Measurements from ENCODE around the gene CFLAR.

Gene CFLAR

DNA sequence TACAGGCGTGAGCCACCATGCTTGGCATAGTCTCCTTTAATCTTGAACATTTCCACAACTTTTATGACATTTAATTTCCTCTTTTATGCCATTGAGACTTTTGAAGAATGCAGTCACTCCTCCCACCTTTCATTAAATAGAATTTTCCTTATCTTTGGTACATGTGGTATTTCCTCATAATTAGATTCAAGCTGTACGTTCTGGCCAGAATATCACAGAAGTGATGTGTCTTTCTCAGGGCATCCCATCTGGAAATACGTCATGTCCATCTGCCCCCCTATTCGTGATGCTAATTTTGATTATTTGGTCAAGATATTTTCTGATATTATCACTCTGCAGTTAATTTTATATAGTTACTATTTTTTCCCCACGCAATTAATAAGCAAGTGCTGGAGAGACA, 83.9 kb downstream of the CFLAR start:
- no peak for DNase-seq
- in situ Hi-C loops (cut with MboI; ENCODE audit: low pct_unique_long_range_greater_than_20kb, low sequenced_read_pairs) = no loop called here

DNA sequence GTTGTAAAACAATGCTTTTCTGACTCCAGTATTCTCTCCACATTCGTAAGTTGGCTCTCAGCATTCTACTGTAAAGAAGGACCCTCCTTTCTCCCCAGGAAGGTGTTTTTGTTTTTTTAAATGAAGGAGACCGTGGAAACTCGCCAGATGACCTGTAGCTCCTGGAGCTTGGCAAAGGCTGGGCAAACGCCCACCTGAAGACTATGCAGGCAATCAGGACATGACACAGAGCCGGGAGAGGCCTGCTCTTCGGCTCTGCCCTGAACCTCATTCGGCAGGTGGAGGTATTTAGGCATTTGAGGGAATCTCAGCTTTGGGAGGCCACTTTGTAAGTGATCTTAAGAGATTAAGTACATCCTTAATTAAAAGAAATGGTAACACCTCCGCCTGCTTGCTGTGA, 84.4 kb downstream of the CFLAR start:
- in situ Hi-C loops (cut with MboI; ENCODE audit: low pct_unique_long_range_greater_than_20kb, low sequenced_read_pairs) = no loop called here
- DNase-seq = no peak

DNA sequence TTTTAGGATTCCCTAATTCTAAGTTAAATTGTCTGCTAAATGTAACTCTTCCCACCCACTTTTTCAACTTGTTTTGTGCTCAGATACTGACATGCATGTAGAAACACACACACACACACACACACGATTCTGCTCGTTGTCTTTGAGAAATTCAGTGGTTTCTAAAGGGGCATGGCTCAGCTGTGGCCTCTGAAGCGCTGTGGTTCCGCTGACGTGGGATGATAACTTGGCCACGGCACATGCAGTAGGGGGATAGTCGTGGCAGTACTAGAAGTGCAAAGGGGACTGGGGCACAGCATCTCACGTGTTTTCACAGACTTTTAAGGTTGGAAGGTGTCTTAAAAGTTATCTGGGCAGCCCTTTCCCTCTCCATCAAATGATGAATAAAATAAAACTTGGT, 85.4 kb downstream of the CFLAR start:
- DNase-seq = no peak
- in situ Hi-C loops (cut with MboI; ENCODE audit: low pct_unique_long_range_greater_than_20kb, low sequenced_read_pairs) = no loop called here

DNA sequence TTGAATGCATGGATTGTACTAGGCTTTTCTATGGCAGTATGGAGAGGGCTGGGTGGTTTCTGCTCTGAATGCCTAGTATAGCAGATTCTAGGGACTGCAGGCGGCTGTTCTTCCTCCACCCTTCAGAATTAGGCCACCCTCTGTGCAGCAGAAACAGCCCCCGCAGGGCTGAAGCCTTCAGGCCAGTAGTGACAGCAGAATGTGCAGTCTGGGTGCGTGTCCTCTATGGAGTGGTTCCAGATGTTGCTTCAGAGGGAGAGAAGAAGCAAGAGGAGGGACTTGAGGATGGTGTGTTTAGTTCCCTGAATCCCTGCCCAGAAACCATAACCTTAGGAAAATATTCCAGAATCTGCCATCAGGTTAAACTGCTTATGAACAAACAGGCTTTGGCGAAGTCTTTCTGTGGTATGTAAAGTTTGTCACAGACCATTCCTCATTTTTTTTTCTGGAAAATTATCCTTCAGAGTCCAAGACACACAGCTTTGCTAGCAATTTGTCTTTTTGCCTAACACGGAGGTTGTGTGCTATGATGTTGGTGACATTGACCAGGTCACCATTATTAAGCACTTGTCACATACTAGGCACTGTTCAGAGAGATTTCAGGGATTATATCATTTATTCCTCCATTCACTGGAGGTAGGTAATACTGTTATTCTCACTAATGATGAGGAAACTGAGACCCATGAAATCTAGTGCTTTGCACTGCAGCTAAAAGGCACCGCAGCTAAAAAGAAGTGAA, 88.1 kb downstream of the CFLAR start:
- DNase-seq = no peak
- in situ Hi-C loops (cut with MboI; ENCODE audit: low pct_unique_long_range_greater_than_20kb, low sequenced_read_pairs) = no loop called here

DNA sequence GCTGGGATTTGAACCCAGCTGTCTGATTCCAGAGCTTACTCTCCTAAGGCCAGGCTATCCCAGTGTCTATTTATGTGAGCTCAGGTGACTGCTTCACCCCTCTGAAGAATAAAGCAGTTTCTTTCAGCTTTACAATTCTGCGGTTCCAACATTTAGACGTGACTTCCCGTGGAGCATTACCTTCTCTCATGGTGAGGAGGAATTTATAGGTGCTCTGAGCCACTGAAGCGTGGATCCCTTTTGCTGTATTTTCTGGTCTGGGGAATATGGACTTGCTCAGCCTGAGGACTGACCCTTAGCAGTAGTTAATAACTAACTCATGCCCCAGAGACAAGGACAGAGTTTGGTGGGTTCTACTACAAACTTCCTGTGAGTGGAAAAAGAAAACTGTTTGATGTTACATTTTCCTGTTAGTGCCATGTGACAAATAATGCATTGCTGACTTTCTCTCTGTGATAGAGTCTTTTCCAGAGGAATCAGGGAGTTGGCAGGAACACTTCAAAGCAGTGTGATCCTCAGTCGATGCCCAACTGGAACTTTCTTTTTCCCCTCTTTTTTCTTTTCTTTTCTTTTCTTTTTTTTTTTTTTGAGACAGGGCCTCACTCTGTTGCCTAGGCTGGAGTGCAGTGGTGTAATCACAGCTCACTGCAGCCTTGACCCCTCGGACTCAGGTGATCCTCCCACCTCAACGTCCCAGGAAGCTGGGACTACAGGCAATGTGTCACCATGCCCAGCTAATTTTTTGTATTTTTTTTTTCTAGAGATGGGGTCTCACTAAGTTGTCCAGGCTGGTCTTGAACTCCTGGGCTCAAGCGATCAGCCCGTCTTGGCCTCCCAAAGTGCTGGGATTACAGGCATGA, 88.9 kb downstream of the CFLAR start:
- no peak for DNase-seq
- in situ Hi-C loops (cut with MboI; ENCODE audit: low pct_unique_long_range_greater_than_20kb, low sequenced_read_pairs) = no loop called here

DNA sequence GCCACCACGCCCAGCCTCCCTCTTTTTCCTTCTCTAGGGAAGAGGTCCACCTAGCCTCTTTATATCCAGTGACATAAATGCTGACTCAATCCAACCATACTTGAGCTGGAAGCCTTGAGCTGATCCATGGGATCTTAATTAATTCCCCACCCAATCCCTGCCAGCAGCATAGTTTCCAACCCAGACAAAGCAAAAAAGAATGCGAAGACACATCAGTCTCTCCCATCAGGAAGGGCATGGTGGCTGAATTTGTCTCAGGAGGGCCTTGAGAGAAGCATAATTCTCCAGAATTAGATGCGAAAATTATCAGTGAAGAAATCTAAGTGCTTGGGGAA, 89.5 kb downstream of the CFLAR start:
- DNase-seq = no peak
- in situ Hi-C loops (cut with MboI; ENCODE audit: low pct_unique_long_range_greater_than_20kb, low sequenced_read_pairs) = no loop called here

DNA sequence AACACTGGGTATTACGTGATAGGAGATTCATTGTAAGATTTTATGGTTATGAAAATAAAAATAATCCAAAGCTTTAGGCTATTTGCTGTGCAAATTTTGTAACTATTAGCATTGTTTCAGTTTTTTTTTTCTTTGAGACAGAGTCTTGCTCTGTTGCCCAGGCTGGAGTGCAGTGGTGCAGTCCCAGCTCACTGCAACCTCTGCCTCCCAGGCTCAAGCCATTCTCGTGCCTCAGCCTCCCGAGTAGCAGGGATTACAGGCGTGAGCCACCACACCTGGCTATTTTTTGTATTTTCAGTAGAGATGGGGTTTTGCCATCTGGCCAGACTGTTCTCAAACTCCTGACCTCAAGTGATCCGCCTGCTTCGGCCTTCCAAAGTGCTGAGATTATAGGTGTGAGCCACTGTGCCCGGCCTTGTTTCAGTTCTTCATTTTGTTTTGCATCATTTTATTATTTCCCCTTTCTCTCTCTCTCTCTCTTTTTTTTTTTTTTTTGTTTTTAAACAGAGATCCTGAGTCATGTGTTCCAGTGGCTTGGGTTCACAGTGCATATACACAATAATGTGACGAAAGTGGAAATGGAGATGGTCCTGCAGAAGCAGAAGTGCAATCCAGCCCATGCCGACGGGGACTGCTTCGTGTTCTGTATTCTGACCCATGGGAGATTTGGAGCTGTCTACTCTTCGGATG, 92.7 kb downstream of the CFLAR start:
- in situ Hi-C loops (cut with MboI; ENCODE audit: low pct_unique_long_range_greater_than_20kb, low sequenced_read_pairs) = no loop called here
- DNase-seq = peak; percentile 43

DNA sequence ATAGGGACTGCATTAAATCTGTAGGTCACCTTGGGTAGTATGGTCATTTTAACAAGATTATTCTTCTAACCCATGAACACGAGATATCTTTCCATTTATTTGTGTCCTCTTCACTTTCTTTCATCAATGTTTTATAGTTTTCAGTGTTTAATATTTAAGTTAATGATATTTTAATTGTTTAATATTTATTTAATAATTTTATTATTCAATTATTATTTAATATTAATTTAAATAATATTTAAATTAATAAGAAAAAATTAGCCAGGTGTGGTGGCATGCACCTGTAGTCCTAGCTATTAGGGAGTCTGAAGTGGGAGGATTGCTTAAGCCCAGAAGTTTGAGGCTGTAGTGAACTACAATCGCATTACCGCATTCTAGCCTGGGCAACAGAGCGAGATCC, 100.0 kb downstream of the CFLAR start:
- DNase-seq = no peak
- in situ Hi-C loops (cut with MboI; ENCODE audit: low pct_unique_long_range_greater_than_20kb, low sequenced_read_pairs) = no loop called here

DNA sequence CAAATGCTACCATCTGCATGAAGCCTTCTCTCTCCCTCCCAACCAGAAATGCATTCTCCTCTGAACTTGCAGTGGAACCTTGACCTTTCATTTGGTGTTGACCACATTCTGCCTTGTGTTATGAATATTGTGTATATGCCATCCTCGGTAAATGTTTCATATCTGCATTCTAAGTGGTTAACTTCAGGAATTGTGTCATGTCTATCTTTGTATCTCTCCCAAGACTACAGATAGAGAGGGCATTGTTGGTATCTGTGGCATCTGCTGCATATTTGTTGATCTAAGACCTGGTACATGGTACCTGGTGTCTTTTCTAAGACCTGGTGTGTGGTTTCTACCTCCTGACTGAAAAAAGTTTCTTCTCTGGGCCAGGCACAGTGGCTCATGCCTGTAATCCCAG, 101.0 kb downstream of the CFLAR start:
- DNase-seq = no peak
- in situ Hi-C loops (cut with MboI; ENCODE audit: low pct_unique_long_range_greater_than_20kb, low sequenced_read_pairs) = no loop called here

DNA sequence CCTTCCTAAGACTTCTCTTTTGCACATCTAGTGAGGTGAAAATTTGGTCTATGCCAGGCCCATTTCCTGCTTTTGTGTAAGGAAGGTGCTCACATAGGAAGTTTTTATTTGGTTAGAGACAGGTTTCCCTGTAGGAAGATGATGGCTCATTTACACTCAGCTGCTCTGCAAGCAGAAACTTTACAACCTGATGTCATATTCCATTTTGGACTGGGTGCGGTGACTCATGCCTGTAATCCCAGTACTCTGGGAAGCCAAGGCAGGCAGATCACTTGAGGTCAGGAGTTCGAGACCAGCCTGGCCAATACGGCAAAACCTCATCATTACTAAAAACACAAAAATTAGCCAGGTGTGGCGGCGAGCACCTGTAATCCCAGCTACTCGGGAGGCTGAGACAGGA, 102.8 kb downstream of the CFLAR start:
- in situ Hi-C loops (cut with MboI; ENCODE audit: low pct_unique_long_range_greater_than_20kb, low sequenced_read_pairs) = no loop called here

DNA sequence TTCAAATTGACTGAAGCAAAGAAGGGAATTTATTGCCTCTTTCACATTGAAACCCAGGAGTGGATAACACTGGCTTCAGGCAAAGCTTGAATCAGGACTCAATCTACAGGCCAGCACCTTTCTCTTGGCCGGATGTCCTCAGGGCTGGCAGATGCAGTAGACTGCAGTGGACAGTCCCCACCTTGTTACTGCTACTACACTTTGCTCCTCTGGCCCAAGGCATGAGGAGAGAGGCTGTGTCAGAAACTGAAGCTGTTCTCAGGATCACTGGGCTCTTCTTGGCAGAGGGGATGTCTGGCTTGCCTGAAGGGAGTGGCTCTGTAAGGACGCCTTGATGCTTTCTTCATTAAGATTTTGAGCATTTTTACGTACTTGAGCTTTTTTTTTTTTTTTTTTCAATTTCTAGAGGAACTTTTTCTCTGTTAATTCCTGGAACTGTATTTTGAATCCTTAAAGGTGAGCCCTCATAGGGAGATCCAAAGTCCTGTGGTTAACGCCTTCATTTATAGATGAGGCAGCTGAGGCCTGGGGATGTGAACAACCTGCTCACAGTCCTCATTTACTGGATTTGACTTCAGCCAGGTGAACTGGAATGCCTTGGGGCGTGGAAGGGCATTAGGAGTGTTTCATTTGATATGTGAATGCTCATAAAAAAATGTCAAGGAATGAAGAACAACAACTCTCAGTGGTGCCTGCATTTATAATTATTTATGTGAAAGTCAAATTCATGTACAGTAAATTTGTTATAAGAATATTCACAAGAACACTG, 103.5 kb downstream of the CFLAR start:
- in situ Hi-C loops (cut with MboI; ENCODE audit: low pct_unique_long_range_greater_than_20kb, low sequenced_read_pairs) = no loop called here
- no peak for DNase-seq

More for the DNA sequence above, 102.8 kb downstream of the CFLAR start:
- DNase-seq = no peak

DNA sequence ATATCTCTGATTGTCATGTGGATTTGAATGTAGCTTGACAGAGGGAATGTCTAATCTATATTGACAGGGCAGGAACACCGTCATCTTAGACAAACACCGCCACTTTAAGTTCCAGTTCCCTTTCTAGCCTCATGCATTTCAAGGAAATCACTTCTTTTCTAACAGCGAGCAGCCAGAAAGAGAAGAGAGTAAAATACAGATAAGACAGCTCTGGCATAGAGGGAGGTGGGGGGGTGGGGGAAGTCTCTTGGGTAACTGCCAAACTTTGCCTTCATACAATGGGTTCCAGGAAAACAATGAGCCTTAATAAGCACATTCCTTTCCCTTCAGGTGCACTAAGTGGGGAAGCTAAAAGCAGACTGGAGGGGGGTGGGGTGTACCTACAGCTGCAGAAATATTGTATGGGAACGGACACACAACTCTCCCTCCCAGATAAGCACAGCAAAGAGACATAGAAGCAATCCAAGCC, 104.2 kb downstream of the CFLAR start:
- DNase-seq = peak; percentile 90
- in situ Hi-C loops (cut with MboI; ENCODE audit: low pct_unique_long_range_greater_than_20kb, low sequenced_read_pairs) = no loop called here

DNA sequence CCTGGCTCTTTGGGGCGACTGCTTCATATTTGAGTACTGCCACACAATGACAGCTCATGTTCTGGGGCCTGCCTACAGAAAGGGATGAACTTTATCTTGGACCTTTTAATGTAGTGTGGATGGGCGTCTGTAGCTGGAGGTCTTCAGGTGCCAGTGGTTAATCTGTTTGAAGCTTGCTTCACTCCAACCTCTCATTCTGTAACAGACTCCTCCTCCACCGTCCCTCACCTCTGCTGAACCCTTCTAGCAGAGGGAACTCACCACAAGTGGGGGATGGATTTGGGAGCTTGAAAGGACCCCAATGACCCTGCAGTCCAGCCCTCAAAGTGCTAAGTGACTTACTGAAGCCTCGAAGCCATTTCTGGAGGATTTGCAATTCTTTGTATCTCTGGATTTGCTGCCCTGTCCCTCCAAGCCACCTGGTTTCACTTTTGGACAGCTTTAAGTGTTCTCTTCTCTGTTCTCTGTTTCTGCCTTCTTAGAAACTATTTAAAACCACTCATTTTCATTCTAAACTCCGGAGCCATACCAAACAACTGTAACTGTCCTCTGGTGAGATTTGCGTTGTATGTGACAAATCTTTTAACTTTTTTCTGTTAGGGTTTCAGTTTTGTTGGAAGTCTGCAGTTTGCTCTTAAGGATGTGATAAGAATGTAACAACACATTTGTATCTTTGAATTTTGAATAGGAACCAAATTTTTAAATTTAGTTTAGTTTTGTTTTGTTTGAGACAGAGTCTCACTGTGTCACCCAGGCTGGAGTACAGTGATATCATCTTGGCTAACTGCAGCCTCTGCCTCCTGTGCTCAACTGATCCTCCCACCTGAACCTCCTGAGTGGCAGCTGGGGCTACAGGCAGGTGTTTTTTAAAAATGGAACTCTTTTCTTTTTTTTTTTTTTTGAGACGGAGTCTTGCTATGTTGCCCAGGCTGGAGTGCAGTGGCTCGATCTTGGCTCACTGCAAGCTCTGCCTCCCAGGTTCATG, 107.4 kb downstream of the CFLAR start:
- in situ Hi-C loops (cut with MboI; ENCODE audit: low pct_unique_long_range_greater_than_20kb, low sequenced_read_pairs) = no loop called here
- no peak for DNase-seq
